Fibroblast of mammary gland (primary cell): Measurements from ENCODE around the gene HS3ST3B1.
A peak's percentile ranks its signal among the peaks of the same experiment; 100 is the strongest.

Experiments
- DNase-seq: peaks from one replicate; pipeline ENCODE4 v3.0.0-alpha.2; 2010; ENCODE audit warnings: low read depth
- H3K4me3 ChIP-seq: 2 replicates; pipeline ENCODE4 v1.5.1; 2011; ENCODE audit warnings: low read depth, mild to moderate bottlenecking, low read length, moderate library complexity; ENCODE audit not compliant: control insufficient read depth
- TF ChIP-seq, protein P1 (sequence below): conservative IDR thresholded peaks from 2 replicates; pipeline ENCODE4 v1.5.1; 2011; ENCODE audit warnings: low read depth, low read length, inconsistent platforms; ENCODE audit not compliant: control insufficient read depth, insufficient read depth

The HS3ST3B1 gene

DNA sequence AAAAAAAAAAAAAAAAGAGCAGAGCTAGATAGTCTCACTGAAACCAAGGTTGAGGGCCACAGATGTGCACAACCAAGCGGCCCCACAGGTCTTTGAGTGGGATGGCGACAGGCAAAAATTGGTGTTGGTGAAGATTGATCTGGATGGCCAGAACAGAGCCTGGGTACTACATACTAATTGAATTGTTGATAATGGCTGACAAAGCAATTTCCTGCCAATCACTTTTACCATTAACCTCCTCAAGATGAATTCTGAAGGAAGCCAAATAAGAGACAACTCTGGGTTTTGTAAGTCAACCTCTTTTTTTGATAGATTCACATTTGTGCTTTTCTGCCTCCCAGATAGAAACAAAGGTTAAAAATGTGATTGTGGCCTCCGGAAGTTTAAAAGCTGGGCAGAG is 19.4 kb upstream of the HS3ST3B1 start:
- DNase-seq, result no peak
- TF ChIP-seq, protein P1, sequence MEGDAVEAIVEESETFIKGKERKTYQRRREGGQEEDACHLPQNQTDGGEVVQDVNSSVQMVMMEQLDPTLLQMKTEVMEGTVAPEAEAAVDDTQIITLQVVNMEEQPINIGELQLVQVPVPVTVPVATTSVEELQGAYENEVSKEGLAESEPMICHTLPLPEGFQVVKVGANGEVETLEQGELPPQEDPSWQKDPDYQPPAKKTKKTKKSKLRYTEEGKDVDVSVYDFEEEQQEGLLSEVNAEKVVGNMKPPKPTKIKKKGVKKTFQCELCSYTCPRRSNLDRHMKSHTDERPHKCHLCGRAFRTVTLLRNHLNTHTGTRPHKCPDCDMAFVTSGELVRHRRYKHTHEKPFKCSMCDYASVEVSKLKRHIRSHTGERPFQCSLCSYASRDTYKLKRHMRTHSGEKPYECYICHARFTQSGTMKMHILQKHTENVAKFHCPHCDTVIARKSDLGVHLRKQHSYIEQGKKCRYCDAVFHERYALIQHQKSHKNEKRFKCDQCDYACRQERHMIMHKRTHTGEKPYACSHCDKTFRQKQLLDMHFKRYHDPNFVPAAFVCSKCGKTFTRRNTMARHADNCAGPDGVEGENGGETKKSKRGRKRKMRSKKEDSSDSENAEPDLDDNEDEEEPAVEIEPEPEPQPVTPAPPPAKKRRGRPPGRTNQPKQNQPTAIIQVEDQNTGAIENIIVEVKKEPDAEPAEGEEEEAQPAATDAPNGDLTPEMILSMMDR, result no peak
- no peak overlapping the region for H3K4me3 ChIP-seq

DNA sequence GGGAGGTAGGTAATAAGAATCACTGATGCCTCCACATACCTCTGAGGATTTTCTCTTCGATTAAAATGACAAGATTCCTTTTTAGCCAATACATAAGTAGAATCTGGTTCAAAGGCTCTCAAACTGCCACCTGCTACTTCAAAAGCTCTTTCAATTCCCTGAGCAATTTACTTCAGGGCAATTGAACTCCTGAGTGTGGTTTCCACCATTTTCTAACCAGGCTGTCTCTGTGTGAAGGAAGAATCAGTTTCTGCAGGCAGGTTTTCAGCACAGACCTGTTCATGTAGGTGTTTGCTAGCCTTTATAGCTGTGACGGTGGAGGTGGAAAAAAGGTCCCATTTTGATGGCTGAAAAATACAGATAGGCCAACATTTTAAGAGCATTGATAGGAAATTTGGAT is 18.2 kb upstream of the HS3ST3B1 start:
- TF ChIP-seq, protein P1, result no peak
- DNase-seq, result no peak
- H3K4me3 ChIP-seq, result no peak overlapping the region

DNA sequence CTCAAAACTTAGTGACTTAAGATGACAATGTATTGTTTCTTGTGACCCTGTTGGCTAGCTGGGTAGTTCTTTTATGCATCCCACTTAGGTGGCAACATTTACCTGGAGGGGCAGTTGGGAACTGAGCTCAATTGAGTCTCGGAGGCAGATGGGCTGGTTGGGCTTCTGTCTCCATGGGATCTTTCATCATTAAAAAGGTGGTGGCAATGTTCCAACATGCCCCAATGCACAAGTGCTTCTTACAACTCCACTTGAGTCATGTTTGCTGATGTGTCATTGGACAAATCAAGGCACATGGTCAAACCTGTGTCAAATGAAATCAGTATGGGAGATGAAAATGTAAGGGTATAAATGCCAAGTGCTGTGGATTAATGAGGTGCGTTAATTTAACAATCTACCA is 11.7 kb upstream of the HS3ST3B1 start:
- TF ChIP-seq, protein P1, result no peak
- peak; percentile 28 for DNase-seq
- H3K4me3 ChIP-seq, result no peak overlapping the region

DNA sequence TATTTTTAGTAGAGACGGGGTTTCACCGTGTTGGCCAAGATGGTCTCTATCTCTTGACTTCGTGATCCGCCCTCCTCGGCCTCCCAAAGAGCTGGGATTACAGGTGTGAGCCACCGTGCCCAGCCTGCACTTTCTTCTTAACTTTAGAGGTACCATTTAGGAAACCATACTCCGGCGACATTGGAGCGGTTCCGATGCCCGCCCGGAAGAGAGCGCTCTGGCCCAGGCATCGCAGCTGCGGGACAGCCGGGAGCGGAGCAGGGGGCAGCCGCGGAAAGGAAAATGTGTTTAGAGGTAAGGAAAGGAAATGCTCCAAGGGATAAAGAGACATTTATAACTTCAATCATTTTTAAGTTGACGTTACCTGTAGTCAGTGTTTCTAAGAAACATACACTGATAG is 6.0 kb upstream of the HS3ST3B1 start:
- H3K4me3 ChIP-seq, result no peak overlapping the region
- TF ChIP-seq, protein P1, result no peak

DNA sequence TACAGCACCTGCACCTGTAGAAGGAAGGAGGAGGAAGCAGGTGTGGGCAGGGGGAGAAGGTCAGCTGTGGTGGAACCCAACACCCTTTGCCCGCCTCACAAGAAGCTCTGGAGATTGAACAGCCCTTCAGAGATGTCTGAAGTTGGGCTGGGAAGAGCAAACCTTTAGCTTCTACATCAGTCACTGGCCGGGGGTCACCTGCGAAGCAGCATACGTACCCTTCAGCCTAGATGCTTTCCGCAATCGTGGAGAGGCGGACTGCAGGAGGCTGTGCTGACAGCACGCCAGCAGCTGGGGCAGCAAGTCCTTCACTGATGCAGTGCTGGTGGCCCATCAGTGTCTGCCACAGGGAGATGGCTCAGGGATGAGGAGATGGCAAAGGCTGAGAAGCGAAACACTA is 5.2 kb upstream of the HS3ST3B1 start:
- H3K4me3 ChIP-seq, result no peak overlapping the region
- TF ChIP-seq, protein P1, result no peak

More for the DNA sequence above, 6.0 kb upstream of the HS3ST3B1 start:
- no peak for DNase-seq

DNA sequence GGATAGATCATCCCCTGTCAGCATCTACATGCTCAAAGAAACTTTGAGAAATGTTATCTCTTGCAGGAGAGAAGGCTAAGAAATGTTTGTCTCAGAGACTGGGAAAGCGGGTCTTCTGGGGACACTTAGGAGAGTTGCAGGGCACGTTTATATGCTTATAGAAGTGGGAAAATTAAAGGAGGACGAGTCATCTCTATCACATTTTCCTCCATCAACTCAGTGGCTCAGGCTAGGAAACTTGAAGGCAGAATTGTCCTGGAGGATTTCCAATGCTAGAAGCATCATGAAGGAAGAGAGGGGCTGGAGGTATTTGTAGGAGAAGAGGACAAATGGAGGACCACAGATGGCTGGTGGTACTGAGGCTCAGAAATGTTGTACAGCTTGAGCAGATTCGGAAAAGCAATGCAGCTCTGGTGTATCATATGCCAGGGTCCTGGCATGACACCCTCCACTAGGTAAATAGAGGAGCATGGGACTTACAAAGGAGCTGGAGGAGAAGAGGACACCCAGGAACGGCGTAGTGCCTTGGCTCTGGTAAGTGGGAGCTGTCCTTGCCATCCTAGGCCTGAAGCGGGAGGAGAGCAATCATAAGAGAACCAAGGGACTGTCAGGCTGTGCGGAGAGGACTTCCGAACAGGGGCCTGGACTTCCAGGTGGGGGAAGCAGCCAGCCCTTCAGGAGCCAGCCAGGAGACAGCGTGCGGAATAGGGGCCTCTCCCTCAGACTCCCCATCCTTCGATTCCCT is 4.5 kb upstream of the HS3ST3B1 start:
- no peak for DNase-seq
- TF ChIP-seq, protein P1, result no peak
- no peak overlapping the region for H3K4me3 ChIP-seq

More for the DNA sequence above, 5.2 kb upstream of the HS3ST3B1 start:
- DNase-seq, result no peak

DNA sequence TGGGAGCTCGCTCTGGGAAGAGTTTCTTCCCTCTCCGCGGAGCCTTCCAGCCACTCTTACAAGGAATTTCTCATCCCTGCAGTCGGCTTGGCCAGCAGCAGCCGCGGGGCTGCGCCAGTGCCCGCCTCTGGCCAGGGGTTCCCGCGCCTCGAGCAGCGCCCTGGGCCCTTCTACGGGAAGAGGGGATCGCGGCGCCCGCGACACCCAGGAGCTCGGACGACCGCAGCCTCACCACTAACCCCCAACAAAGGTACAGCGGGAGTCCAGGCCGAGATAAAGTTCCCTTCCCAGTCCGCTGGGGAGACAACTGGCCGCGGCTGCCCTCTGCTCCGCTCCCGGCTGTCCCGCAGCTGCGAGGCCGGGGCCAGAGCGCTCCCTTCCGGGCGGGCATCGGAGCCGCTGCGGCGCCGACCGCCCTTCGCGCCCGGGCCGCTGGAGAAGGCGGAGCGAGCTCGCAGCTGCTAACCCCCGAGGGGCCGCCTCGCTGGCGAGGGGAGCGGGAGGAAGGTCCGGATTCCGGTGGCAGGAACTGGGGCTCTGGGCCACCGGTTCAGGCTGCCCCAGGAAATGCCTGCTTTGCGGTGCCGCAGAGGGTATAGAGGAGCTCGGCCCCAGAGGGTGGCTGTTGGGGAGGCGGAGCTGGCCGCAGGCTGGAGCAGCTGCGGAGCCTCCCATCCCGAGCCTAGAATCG is 3.6 kb upstream of the HS3ST3B1 start:
- H3K4me3 ChIP-seq, result peak overlapping the region; percentile 51
- DNase-seq, result peak; percentile 64
- TF ChIP-seq, protein P1, result no peak
